HepG2 (cell line): ENCODE results near the gene MAPK11. TPM values are rescaled to one million over a fixed set of nuclear protein-coding genes. Genes with fewer than 3 reads are reported as not detected.

ENCODE experiments used
- BRD4 ChIP-seq: sonication (generic); formaldehyde crosslinking; IDR thresholded peaks from 2 replicates; pipeline ENCODE4 v1.4.0; 2020; ENCODE audit warnings: missing genetic modification reagents
- CBX5 ChIP-seq: sonication (generic); formaldehyde crosslinking; IDR thresholded peaks from 2 replicates; pipeline ENCODE4 v1.4.0; 2020; ENCODE audit warnings: missing genetic modification reagents, borderline replicate concordance
- HOXD1 ChIP-seq: sonication (generic); formaldehyde crosslinking; IDR thresholded peaks from 2 replicates; pipeline ENCODE4 v1.5.0; 2020; ENCODE audit warnings: missing genetic modification reagents
- JUND ChIP-seq: sonication (generic); formaldehyde crosslinking; IDR thresholded peaks from 2 replicates; pipeline ENCODE4 v1.8.0; 2022; ENCODE audit warnings: mild to moderate bottlenecking, missing genetic modification reagents
- MED13 ChIP-seq: sonication (generic); formaldehyde crosslinking; IDR thresholded peaks from 2 replicates; pipeline ENCODE4 v1.5.0; 2020; ENCODE audit warnings: missing genetic modification reagents
- PRMT3 ChIP-seq: sonication (generic); formaldehyde crosslinking; IDR thresholded peaks from 2 replicates; pipeline ENCODE4 v1.8.1; 2022; ENCODE audit warnings: low read depth, mild to moderate bottlenecking, moderate library complexity, missing genetic modification reagents, borderline replicate concordance
- ZFP36L2 ChIP-seq: sonication (generic); formaldehyde crosslinking; IDR thresholded peaks from 2 replicates; pipeline ENCODE4 v1.4.0; 2020; ENCODE audit warnings: missing genetic modification reagents
- ZNF205 ChIP-seq: IDR thresholded peaks from 2 replicates; pipeline ENCODE4 v1.6.1; 2018; ENCODE audit warnings: missing biosample characterization, missing genetic modification reagents
- ZNF672 ChIP-seq: sonication (generic); formaldehyde crosslinking; IDR thresholded peaks from 2 replicates; pipeline ENCODE4 v1.8.1; 2022; ENCODE audit warnings: missing genetic modification reagents
- ZNF773 ChIP-seq: sonication (generic); formaldehyde crosslinking; IDR thresholded peaks from 2 replicates; pipeline ENCODE4 v1.4.0; 2020; ENCODE audit warnings: missing genetic modification reagents, borderline replicate concordance
- polyA plus RNA-seq, 8 experiments: library from polyadenylated mRNA; depleted of rRNA in 3 of 8; stranded (reverse) in 7 of 8; unstranded in 1 of 8; fragments of >200 nt; fragmentation: Illumina TruSeq in 4 of 8; extraction: Trizol in 4 of 8; gene quantifications; 2 replicates each; pipeline versions ENCODE4 v1.2.1 to v1.2.3, GENCODE V29; 2011 to 2016; ENCODE audit warnings: low read depth in 4 of 8, missing spikeins in 1 of 8, mixed read lengths in 1 of 8; ENCODE audit not compliant: insufficient read depth in 1 of 8
- total RNA-seq, 5 experiments: library from RNA; depleted of rRNA; stranded (reverse); fragments of >200 nt; fragmentation: Illumina TruSeq; extraction: Trizol; gene quantifications; 2 replicates each; pipeline ENCODE4 v1.2.3, GENCODE V29; 2016; ENCODE audit warnings: low read depth in 1 of 5
- TF ChIP-seq, protein P1 (sequence below): sonication (generic); formaldehyde crosslinking; IDR thresholded peaks from 2 replicates; pipeline ENCODE4 v1.5.0; 2020; ENCODE audit warnings: mild to moderate bottlenecking, missing genetic modification reagents
- TF ChIP-seq, protein P2 (sequence below): sonication (generic); formaldehyde crosslinking; IDR thresholded peaks from 2 replicates; pipeline ENCODE4 v1.8.1; 2022; ENCODE audit warnings: mild to moderate bottlenecking, missing genetic modification reagents
- TF ChIP-seq, protein P3 (sequence below): sonication (generic); formaldehyde crosslinking; IDR thresholded peaks from 2 replicates; pipeline ENCODE4 v1.8.1; 2023; ENCODE audit warnings: missing genetic modification reagents, inconsistent platforms, borderline replicate concordance
- TF ChIP-seq, protein P4 (sequence below): sonication (generic); formaldehyde crosslinking; IDR thresholded peaks from 2 replicates; pipeline ENCODE4 v1.4.0; 2020; ENCODE audit warnings: missing genetic modification reagents
- TF ChIP-seq, protein P5 (sequence below): sonication (generic); formaldehyde crosslinking; IDR thresholded peaks from 2 replicates; pipeline ENCODE4 v1.5.1; 2020; ENCODE audit warnings: missing genetic modification reagents, mild to moderate bottlenecking, borderline replicate concordance
- TF ChIP-seq, protein P6 (sequence below): sonication (generic); formaldehyde crosslinking; conservative IDR thresholded peaks from 2 replicates; pipeline ENCODE4 v1.8.0; 2022; ENCODE audit warnings: missing genetic modification reagents

MAPK11 gene
- total and polyA plus RNA-seq, 2 of the 13 experiments (the other 11 are each of a cell fraction or from before 2014, with no cell fraction given), result 0.15 to 0.17 TPM

DNA sequence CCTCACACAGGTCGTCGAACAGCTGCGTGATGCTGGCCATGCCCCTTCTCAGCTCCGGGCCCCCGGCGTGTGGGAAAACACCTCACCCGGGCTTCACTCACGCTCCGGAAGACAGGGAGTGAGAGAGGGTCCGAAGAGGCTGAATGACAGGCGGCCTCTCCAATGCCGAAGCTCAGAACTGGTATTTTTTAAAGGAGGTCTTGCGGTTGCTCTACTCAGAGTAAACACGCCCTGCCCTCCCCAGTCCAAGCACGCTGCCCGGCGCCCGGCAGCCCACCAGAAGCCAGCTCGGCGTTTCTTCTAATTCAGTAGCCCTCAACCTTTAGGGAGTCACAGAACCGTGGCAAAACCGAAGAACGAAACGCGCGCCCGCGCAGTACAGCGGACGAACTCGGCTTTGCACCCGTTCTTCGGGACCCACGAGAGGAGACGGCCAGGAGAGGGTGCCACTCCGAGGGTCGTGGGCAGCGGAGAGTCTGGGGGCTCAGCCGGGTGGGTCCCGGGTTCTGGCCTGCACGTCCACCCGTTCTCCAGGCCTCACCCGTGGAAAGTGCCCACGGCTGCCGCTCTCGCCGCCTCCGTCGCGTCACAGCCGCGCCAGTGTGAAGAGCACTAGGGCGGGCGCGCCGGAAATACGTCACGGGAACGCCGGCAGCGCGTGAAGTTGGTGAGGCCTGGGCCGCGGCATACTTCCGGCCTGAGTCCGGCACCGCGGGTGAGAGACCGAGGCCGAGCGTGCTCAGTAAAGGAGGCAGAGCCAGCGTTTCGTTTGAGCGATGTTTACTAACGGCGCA, 25.6 kb downstream of the MAPK11 start, which contains the start of gene TUBGCP6 (continued):
- TF ChIP-seq, protein P1, sequence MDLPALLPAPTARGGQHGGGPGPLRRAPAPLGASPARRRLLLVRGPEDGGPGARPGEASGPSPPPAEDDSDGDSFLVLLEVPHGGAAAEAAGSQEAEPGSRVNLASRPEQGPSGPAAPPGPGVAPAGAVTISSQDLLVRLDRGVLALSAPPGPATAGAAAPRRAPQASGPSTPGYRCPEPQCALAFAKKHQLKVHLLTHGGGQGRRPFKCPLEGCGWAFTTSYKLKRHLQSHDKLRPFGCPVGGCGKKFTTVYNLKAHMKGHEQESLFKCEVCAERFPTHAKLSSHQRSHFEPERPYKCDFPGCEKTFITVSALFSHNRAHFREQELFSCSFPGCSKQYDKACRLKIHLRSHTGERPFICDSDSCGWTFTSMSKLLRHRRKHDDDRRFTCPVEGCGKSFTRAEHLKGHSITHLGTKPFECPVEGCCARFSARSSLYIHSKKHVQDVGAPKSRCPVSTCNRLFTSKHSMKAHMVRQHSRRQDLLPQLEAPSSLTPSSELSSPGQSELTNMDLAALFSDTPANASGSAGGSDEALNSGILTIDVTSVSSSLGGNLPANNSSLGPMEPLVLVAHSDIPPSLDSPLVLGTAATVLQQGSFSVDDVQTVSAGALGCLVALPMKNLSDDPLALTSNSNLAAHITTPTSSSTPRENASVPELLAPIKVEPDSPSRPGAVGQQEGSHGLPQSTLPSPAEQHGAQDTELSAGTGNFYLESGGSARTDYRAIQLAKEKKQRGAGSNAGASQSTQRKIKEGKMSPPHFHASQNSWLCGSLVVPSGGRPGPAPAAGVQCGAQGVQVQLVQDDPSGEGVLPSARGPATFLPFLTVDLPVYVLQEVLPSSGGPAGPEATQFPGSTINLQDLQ, result no peak
- no peak; the same call in 1 of the 2 replicates for TF ChIP-seq ZNF672
- TF ChIP-seq, protein P2, sequence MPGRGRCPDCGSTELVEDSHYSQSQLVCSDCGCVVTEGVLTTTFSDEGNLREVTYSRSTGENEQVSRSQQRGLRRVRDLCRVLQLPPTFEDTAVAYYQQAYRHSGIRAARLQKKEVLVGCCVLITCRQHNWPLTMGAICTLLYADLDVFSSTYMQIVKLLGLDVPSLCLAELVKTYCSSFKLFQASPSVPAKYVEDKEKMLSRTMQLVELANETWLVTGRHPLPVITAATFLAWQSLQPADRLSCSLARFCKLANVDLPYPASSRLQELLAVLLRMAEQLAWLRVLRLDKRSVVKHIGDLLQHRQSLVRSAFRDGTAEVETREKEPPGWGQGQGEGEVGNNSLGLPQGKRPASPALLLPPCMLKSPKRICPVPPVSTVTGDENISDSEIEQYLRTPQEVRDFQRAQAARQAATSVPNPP (CRISPR knock-in tag), result no peak
- TF ChIP-seq JUND (CRISPR knock-in tag), result no peak
- TF ChIP-seq, protein P3, sequence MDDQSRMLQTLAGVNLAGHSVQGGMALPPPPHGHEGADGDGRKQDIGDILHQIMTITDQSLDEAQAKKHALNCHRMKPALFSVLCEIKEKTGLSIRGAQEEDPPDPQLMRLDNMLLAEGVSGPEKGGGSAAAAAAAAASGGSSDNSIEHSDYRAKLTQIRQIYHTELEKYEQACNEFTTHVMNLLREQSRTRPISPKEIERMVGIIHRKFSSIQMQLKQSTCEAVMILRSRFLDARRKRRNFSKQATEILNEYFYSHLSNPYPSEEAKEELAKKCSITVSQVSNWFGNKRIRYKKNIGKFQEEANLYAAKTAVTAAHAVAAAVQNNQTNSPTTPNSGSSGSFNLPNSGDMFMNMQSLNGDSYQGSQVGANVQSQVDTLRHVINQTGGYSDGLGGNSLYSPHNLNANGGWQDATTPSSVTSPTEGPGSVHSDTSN (CRISPR knock-in tag), result no peak; the same call in 1 of the 2 replicates
- 0 out of 2 replicates have a peak, but pooled peaks have one; percentile 43 for TF ChIP-seq PRMT3 (CRISPR knock-in tag)
- TF ChIP-seq, protein P4, sequence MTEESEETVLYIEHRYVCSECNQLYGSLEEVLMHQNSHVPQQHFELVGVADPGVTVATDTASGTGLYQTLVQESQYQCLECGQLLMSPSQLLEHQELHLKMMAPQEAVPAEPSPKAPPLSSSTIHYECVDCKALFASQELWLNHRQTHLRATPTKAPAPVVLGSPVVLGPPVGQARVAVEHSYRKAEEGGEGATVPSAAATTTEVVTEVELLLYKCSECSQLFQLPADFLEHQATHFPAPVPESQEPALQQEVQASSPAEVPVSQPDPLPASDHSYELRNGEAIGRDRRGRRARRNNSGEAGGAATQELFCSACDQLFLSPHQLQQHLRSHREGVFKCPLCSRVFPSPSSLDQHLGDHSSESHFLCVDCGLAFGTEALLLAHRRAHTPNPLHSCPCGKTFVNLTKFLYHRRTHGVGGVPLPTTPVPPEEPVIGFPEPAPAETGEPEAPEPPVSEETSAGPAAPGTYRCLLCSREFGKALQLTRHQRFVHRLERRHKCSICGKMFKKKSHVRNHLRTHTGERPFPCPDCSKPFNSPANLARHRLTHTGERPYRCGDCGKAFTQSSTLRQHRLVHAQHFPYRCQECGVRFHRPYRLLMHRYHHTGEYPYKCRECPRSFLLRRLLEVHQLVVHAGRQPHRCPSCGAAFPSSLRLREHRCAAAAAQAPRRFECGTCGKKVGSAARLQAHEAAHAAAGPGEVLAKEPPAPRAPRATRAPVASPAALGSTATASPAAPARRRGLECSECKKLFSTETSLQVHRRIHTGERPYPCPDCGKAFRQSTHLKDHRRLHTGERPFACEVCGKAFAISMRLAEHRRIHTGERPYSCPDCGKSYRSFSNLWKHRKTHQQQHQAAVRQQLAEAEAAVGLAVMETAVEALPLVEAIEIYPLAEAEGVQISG (CRISPR knock-in tag), result peak; percentile 96
- 0 out of 2 replicates have a peak, but pooled peaks have one; percentile 36 for TF ChIP-seq MED13
- TF ChIP-seq BRD4 (CRISPR knock-in tag), result 0 out of 2 replicates have a peak, but pooled peaks have one; percentile 75
- peak; percentile 91; the same call in 1 of the 2 replicates for TF ChIP-seq HOXD1 (CRISPR knock-in tag)
- 0 out of 2 replicates have a peak, but pooled peaks have one; percentile 29 for TF ChIP-seq ZNF205 (CRISPR knock-in tag)
- TF ChIP-seq CBX5 (CRISPR knock-in tag), result peak; percentile 48; the same call in 1 of the 2 replicates
- TF ChIP-seq ZNF773, result peak; percentile 39; the same call in 1 of the 2 replicates
- TF ChIP-seq, protein P5, sequence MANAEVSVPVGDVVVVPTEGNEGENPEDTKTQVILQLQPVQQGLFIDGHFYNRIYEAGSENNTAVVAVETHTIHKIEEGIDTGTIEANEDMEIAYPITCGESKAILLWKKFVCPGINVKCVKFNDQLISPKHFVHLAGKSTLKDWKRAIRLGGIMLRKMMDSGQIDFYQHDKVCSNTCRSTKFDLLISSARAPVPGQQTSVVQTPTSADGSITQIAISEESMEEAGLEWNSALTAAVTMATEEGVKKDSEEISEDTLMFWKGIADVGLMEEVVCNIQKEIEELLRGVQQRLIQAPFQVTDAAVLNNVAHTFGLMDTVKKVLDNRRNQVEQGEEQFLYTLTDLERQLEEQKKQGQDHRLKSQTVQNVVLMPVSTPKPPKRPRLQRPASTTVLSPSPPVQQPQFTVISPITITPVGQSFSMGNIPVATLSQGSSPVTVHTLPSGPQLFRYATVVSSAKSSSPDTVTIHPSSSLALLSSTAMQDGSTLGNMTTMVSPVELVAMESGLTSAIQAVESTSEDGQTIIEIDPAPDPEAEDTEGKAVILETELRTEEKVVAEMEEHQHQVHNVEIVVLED (CRISPR knock-in tag), result peak; percentile 96
- TF ChIP-seq, protein P6, sequence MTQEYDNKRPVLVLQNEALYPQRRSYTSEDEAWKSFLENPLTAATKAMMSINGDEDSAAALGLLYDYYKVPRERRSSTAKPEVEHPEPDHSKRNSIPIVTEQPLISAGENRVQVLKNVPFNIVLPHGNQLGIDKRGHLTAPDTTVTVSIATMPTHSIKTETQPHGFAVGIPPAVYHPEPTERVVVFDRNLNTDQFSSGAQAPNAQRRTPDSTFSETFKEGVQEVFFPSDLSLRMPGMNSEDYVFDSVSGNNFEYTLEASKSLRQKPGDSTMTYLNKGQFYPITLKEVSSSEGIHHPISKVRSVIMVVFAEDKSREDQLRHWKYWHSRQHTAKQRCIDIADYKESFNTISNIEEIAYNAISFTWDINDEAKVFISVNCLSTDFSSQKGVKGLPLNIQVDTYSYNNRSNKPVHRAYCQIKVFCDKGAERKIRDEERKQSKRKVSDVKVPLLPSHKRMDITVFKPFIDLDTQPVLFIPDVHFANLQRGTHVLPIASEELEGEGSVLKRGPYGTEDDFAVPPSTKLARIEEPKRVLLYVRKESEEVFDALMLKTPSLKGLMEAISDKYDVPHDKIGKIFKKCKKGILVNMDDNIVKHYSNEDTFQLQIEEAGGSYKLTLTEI (CRISPR knock-in tag), result no peak
- no peak for TF ChIP-seq ZFP36L2 (CRISPR knock-in tag)
